ENCODE data around the gene AQP1.

- TF ChIP-seq EZH2 (IDR thresholded peaks at IDR 0.05; ENCODE audit: low read length, unreplicated experiment) = no peak
- TF ChIP-seq CTCF (conservative IDR thresholded peaks at IDR 0.05; ENCODE audit: low read depth, low read length) = no peak
- no peak for TF ChIP-seq EZH2phosphoT487 (IDR thresholded peaks at IDR 0.05; ENCODE audit: borderline replicate concordance, low read length)
These were observed 12.2 kb downstream of the AQP1 start for GRCh38 chr7:30923774-30924413.

Measured in PC-3 (cell line).